Stimulated activated CD4-positive, alpha-beta T cell treated with anti-CD3 and anti-CD28 coated beads, TNF-alpha, amount 100 ng/mL, for 24 hours (primary cell): ENCODE measurements around the gene SERPINA3.
"Not testable (repeated sequence)": the region's sequence is repeated elsewhere in the genome, so short reads cannot be mapped to it uniquely, and the experiment has no call there.

Source experiments
- DNase-seq, 3 experiments: peaks; one replicate each; pipeline ENCODE4 v3.0.0-alpha.2; 2020; ENCODE audit warnings: low read depth in 3 of 3

Gene SERPINA3

GRCh38 chr14:94631536-94632304, 19.5 kb downstream of the SERPINA3 start:
- DNase-seq, result no peak

DNA sequence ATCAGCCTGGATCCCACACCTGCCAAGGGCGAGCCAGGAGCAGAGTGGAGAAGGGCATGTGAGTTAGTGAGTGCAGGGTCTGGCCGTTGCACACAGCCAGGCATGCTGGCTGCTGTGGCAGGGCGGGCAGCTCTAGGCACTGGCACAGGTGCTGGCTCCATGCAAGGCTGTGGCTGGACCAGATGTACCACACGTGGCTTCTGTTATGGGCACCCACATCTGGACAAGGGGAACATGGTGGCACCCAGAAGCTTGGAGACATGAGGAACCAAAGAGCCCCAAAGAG, 20.1 kb downstream of the SERPINA3 start:
- DNase-seq, result no peak

DNA sequence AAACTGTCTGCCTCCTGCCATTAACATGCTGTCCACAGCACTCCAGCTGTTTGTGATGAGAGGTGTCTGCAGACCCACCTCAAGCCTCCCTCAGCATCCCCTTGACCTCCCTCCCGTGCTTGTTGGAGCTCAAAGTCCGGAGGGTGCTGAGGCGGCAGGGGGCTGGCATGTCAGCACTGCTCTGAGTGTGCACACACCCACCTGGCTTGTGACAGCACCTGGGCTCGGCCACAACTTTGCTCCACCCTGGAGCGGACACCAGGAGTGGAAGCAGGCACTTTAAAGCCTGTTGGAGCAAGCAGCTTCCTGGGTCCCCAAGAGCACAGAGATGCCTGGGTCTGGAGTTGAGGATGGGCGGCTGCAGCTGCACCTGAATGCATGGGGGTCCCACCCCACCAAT, 20.9 kb downstream of the SERPINA3 start:
- DNase-seq, result no peak

DNA sequence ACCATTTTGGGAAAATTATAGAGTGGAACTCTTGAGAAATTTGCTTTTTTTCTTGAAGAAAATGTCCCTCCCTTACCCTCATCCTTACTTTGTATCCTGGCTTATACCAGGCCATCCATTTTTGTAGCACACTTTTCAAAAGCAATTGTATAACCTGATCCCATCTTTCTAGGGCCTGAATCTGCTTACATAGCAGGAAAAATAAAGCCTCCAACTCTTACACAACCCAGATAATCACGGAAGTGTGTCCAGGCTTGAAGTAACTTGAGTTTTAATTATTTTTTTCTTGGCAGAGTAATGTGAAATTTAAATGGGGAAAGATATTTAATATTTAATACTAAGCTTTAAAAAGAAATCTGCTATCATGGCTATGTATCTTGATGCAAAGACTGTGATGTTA, 23.0 kb downstream of the SERPINA3 start:
- DNase-seq, result no peak

- DNase-seq, result no peak
These were observed 24.7 kb downstream of the SERPINA3 start for GRCh38 chr14:94636744-94637412.

DNA sequence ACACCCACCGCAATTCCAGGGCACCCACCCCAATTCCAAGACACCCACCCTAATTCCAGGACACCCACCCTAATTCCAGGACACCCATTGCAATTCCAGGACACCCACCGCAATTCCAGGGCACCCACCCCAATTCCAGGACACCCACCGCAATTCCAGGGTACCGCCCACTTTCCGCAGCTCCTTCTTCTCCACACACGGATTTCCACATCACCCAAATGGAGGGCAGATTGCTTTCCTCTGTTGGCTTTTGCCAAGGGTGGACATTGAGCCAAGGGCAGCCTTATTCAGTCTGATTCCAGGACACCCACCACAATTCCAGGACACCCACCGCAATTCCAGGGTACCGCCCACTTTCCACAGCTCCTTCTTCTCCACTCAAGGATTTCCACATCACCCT, 25.6 kb downstream of the SERPINA3 start:
- not testable (repeated sequence) for DNase-seq

DNA sequence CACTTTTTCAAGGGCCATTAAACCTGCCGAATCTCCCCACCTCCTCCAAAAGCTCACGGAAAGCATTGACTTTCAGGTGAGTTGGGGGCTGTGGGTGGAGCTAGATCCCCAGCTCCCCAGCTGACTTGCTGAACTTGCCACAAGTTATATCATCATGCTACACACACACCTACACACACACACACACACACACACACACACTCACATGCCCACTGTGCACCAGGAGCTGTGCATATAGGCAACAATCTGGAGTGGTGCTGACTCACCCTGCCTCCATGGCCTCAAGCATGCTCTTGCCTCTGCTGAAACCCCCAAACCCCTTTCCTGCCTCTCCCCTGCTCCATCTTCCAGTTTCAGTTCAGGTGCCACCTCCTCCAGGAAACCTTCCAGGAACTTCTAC, 26.1 kb downstream of the SERPINA3 start:
- no peak for DNase-seq

GRCh38 chr14:94638961-94639817, 27.0 kb downstream of the SERPINA3 start:
- no peak for DNase-seq

GRCh38 chr14:94640721-94641631, 28.8 kb downstream of the SERPINA3 start:
- DNase-seq, result no peak

DNA sequence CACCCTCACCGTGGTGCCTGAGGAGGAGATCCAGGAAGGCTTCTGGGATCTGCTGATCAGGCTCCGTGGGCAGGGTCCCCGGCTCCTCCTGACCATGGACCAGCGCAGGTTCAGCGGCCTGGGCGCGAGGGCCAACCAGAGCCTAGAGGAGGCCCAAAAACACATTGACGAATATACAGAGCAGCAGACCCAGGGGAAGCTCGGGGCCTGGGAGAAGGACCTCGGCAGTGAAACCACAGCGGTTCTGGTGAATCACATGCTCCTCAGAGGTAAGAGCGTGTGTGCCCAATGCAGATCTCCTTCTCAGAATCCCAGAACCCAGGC, 29.4 kb downstream of the SERPINA3 start:
- DNase-seq, result no peak

GRCh38 chr14:94643316-94644101, 31.3 kb downstream of the SERPINA3 start:
- DNase-seq, result no peak

DNA sequence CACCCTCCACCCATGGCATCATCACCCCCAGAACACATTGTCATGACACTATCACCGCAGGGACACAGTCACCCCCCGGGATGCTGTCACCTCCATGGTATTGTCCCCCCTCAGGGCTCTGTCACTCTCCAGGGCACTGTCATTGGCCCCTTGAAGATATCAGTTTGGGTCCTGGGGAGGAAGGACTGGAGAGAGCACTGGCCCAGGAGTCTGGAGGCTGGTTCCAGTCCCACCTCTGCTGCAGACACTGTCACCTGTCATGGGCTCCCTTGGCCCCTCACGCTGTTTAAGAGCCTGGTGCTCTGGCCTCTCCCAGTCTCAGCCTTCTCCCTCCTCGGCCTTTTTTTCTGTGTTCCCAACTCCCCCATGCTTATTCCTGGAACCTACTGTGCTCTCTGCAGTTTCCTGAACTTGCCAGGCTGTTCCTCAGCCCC, 31.9 kb downstream of the SERPINA3 start:
- DNase-seq, result no peak

DNA sequence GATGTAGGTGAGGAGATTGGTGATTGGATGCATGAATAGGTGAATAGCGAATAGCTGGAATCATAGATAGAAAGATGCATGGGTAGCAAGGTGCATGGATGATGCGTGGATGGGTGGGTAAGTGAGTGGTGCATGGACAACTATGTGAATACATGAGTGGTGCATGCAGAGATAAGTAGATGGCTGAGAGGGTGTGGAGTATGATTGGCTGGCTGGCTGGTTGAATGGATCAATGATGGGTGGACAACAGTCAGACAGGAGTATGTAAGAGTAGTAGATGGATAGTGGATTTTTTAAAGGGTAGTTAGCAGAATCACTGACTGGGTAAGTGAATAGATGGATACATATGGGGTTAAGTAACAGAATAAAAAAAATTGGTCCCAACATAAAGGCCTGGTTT, 33.9 kb downstream of the SERPINA3 start:
- DNase-seq, result no peak

DNA sequence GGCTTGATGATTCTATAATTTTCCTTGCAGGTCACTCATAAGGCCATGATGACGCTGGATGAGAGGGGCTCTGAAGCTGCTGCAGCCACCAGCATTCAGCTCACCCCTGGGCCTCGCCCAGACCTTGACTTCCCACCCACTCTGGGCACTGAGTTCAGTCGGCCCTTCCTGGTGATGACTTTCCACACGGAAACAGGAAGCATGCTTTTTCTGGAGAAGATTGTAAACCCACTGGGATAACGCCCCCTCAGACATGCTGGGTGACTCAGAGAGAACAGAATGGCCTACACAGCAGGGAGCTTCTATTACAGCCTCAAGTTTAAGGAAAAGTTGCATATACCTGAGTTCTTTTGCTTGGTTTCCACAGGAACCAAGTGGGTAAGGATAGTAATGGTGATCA, 34.3 kb downstream of the SERPINA3 start:
- DNase-seq, result no peak

- no peak for DNase-seq
These were observed 36.6 kb downstream of the SERPINA3 start for GRCh38 chr14:94648801-94649200.

DNA sequence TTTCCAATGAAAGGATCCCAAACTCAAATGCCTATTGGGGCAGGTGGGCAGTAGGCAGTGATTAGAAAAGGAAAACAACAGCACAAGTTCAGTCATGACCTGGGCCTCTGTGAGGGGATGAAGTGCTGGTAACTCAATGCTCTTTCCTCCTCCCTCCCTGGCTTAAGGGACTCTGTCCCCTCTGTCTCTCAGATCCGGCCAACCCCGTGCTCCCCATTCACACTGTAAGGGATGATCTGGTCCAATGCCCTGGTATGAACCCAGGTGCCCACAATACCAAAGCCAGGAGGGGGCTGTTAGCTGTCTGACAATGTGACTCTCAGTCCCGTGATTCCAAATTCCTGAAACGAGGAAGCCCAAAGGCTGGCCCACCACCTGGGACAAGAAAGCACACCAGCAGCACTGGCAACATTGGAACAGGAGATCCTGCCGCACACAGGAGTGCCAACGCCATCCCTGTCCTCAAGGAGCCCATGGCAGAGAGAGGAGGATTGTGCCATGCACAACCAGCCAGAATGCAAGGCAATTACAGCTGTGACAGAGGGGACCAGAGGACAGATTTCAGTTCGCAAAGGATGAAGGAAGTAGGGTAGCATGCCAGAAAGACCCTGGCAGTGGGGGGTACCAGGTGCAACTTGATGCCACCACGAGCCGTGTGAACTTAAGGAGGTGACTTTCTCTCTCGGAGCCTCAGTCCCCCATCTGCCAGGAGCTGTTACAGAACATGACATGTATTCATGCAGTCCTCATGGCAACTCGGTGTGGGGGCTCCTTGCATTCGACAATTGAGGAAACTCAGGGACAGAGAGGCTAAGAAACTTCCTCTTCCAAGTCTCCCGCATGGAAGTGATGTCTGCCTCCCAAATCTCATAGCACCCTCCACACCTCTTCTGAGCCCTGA, 37.6 kb downstream of the SERPINA3 start:
- no peak for DNase-seq

DNA sequence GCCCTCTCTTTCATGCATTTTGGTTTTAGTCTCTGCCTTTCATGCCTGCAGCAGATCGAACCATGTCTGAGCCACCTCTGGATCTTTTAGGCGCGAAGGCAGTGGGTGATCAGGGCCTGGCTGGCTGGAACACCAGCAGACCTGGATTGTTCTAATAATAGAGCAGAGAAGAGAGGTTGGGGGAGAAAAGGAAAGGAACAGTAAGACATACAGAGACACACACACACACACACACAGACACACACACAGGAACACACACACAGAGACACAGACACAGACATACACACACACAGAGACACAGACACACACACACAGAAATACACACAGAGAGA, 38.2 kb downstream of the SERPINA3 start:
- DNase-seq, result no peak

- DNase-seq, result no peak
These were observed 38.9 kb downstream of the SERPINA3 start for GRCh38 chr14:94650806-94651805.

GRCh38 chr14:94653321-94653720, 41.1 kb downstream of the SERPINA3 start:
- no peak for DNase-seq
